ENCODE measurements around the gene NFIB. TPM values are rescaled to one million over a fixed set of nuclear protein-coding genes. Genes with fewer than 3 reads are reported as not detected.

The NFIB gene
- total RNA-seq, 1 experiment from 2014 or later = 75.8 TPM

DNA sequence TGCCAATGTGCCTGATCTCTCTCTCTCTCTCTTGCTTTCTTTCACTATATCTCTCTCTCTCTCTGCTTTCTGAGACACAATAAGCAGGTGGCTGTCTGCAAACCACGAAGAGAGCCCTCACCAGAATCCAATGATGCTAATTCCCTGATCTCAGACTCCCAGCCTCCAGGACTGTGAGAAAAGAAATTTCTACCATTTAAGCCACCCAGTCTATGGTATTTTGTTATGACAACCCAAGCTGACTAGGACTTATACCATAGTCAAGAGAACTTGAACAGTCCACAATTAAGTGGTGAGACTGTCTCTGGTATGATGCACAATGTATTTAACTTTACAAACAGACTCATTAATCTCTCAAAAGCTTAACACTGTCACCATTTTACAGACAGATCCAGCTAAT, 67.0 kb downstream of the NFIB start:
- H3K4me3 Mint-ChIP-seq (ENCODE audit: low read depth, unreplicated experiment) = no peak overlapping the region
- DNase-seq = no peak
- H3K27me3 Mint-ChIP-seq (ENCODE audit: unreplicated experiment) = no peaks in the 10 kb centered on the region
- H3K4me1 Mint-ChIP-seq (ENCODE audit: low read depth, unreplicated experiment) = peaks cover 41% of the 10 kb centered on the region
- CTCF ChIA-PET = no interaction called here
- BruUV-seq (replicated peaks) = no TSS peak
- H3K9me3 Mint-ChIP-seq (ENCODE audit: low read depth, unreplicated experiment) = no peaks in the 10 kb centered on the region
- peaks cover 19% of the 10 kb centered on the region for H3K36me3 Mint-ChIP-seq (ENCODE audit: insufficient read depth, unreplicated experiment)
- intact Hi-C loops (cut with micrococcal nuclease; ENCODE audit: unreplicated experiment) = no loop called here
- H3K27ac Mint-ChIP-seq (ENCODE audit: unreplicated experiment) = no peak overlapping the region
- TF ChIP-seq, protein P1, sequence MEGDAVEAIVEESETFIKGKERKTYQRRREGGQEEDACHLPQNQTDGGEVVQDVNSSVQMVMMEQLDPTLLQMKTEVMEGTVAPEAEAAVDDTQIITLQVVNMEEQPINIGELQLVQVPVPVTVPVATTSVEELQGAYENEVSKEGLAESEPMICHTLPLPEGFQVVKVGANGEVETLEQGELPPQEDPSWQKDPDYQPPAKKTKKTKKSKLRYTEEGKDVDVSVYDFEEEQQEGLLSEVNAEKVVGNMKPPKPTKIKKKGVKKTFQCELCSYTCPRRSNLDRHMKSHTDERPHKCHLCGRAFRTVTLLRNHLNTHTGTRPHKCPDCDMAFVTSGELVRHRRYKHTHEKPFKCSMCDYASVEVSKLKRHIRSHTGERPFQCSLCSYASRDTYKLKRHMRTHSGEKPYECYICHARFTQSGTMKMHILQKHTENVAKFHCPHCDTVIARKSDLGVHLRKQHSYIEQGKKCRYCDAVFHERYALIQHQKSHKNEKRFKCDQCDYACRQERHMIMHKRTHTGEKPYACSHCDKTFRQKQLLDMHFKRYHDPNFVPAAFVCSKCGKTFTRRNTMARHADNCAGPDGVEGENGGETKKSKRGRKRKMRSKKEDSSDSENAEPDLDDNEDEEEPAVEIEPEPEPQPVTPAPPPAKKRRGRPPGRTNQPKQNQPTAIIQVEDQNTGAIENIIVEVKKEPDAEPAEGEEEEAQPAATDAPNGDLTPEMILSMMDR (IDR thresholded peaks at IDR 0.05; ENCODE audit: unreplicated experiment) = no peak

DNA sequence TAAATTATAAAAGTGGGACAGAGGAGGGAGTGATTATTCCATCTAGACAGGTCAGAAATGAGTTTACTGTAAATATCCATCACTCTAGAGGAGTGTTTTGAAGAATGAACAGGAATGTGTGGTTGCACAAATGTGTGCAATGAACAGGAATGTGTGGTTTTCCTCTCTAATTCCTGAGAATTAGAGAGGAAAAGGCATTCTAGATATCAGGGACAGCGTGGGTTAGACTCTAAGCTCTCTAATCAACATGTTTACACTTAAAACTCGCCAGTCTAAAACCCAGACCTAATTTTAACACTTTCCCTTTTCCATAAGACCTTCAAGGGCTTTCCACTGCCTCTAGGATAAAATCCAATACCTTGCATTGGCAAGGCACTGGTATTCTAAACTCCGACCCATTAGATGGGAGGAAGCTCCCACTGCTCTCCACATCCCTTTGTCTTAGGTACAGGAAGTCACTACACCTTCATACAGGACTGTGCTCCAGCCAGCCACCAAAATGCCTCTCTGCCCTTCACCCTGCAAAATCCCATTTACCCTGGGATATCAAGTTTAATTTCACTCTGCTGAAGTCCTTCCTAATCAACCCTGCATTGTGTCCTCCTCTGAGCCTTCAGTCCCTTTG, 67.9 kb downstream of the NFIB start:
- peaks cover 41% of the 10 kb centered on the region for H3K4me1 Mint-ChIP-seq (ENCODE audit: low read depth, unreplicated experiment)
- DNase-seq = no peak
- intact Hi-C loops (cut with micrococcal nuclease; ENCODE audit: unreplicated experiment) = no loop called here
- H3K27ac Mint-ChIP-seq (ENCODE audit: unreplicated experiment) = peak overlapping the region; percentile 54
- H3K27me3 Mint-ChIP-seq (ENCODE audit: unreplicated experiment) = no peaks in the 10 kb centered on the region
- no peaks in the 10 kb centered on the region for H3K9me3 Mint-ChIP-seq (ENCODE audit: low read depth, unreplicated experiment)
- CTCF ChIA-PET = no interaction called here
- no TSS peak for BruUV-seq (replicated peaks)
- H3K36me3 Mint-ChIP-seq (ENCODE audit: insufficient read depth, unreplicated experiment) = peaks cover 10% of the 10 kb centered on the region
- TF ChIP-seq, protein P1 (IDR thresholded peaks at IDR 0.05; ENCODE audit: unreplicated experiment) = no peak
- no peak overlapping the region for H3K4me3 Mint-ChIP-seq (ENCODE audit: low read depth, unreplicated experiment)

DNA sequence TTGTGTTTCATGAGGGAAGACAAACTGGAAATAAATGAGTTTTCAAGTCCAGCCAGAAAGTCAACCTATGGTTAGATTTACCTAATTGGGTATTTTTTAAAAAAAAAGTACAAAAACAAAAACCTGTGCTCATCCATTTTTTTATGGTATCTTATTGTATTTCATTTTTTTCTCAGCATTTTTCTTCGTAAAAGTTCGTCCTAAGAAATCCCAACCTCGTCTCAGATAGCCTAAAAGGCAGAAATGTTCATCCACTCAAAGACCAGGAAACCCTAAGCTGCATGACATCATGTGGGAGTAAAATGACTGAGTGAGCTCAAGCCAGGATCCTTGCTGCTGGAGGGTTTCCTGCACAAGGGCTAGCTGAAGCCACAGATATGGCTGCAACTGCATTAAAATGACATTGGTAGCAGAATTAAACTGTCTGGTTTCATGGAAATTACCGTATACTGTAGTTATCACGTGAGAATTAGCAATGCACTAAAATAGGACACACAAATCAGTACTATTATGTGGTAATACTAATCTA, 70.4 kb downstream of the NFIB start:
- CTCF ChIA-PET = interaction anchor here (0.7 kb wide), 1 partner anchor 23 kb away, joined by 3 read pairs; no protein-coding TSS in a partner anchor
- no TSS peak for BruUV-seq (replicated peaks)
- TF ChIP-seq, protein P1 (IDR thresholded peaks at IDR 0.05; ENCODE audit: unreplicated experiment) = no peak
- H3K27ac Mint-ChIP-seq (ENCODE audit: unreplicated experiment) = no peak overlapping the region
- no peaks in the 10 kb centered on the region for H3K27me3 Mint-ChIP-seq (ENCODE audit: unreplicated experiment)
- H3K9me3 Mint-ChIP-seq (ENCODE audit: low read depth, unreplicated experiment) = no peaks in the 10 kb centered on the region
- no peak overlapping the region for H3K4me3 Mint-ChIP-seq (ENCODE audit: low read depth, unreplicated experiment)
- DNase-seq = no peak
- H3K4me1 Mint-ChIP-seq (ENCODE audit: low read depth, unreplicated experiment) = peaks cover 48% of the 10 kb centered on the region
- H3K36me3 Mint-ChIP-seq (ENCODE audit: insufficient read depth, unreplicated experiment) = peaks cover 10% of the 10 kb centered on the region
- intact Hi-C loops (cut with micrococcal nuclease; ENCODE audit: unreplicated experiment) = no loop called here

DNA sequence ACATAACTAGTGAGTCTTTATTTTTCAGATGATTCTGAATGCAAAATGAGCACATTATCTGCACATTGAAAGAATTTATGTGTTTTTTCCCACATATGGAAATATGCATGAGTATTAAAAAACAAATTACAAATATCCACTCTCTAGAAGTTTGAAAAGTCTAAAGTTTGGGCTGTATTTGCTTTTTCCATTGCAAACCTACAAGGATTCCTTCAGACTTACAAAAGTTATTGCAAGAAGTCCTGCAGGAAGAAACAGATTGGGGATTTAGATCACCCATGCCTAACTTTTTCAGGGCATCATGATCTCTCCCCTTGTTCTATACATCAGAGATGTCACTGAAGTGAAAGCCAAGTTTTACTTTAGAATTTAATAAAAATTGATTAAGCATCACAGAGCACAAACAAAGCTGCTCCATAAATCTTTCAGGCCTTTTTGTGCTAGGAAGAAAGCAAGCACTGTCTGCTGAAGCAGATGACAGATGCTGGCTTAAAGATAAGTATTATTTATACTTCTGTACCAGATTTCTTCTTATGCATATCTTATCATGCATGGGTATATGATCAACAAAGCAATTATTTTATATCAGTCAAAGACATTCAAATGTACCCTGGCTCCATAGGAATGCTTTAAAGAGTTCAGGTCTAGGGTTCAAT, 71.7 kb downstream of the NFIB start:
- peaks cover 4% of the 10 kb centered on the region for H3K36me3 Mint-ChIP-seq (ENCODE audit: insufficient read depth, unreplicated experiment)
- intact Hi-C loops (cut with micrococcal nuclease; ENCODE audit: unreplicated experiment) = no loop called here
- no peak overlapping the region for H3K27ac Mint-ChIP-seq (ENCODE audit: unreplicated experiment)
- no TSS peak for BruUV-seq (replicated peaks)
- CTCF ChIA-PET = interaction anchor here (0.6 kb wide), 1 partner anchor 76 kb away, joined by 6 read pairs; no protein-coding TSS in a partner anchor
- H3K9me3 Mint-ChIP-seq (ENCODE audit: low read depth, unreplicated experiment) = no peaks in the 10 kb centered on the region
- no peak for DNase-seq
- H3K27me3 Mint-ChIP-seq (ENCODE audit: unreplicated experiment) = no peaks in the 10 kb centered on the region
- TF ChIP-seq, protein P1 (IDR thresholded peaks at IDR 0.05; ENCODE audit: unreplicated experiment) = no peak
- no peak overlapping the region for H3K4me3 Mint-ChIP-seq (ENCODE audit: low read depth, unreplicated experiment)
- peaks cover 61% of the 10 kb centered on the region for H3K4me1 Mint-ChIP-seq (ENCODE audit: low read depth, unreplicated experiment)

Measured in Calu3 (cell line).